ENCODE results near the gene SGPL1.

SGPL1 gene

GRCh38 chr10:70921285-70921684 is 105.5 kb downstream of the SGPL1 start:
- Mint-ChIP-seq H3K27me3 (peaks cover 16% of the 10 kb centered on the region), H3K36me3 (ENCODE audit: low read depth) (no peaks in the 10 kb centered on the region), H3K4me1 (ENCODE audit: low read depth) (peaks cover 7% of the 10 kb centered on the region), H3K27ac (no peak overlapping the region), H3K9me3 (no peaks in the 10 kb centered on the region), H3K4me3 (no peak overlapping the region)
- intact Hi-C loops (cut with micrococcal nuclease) = no loop called here

DNA sequence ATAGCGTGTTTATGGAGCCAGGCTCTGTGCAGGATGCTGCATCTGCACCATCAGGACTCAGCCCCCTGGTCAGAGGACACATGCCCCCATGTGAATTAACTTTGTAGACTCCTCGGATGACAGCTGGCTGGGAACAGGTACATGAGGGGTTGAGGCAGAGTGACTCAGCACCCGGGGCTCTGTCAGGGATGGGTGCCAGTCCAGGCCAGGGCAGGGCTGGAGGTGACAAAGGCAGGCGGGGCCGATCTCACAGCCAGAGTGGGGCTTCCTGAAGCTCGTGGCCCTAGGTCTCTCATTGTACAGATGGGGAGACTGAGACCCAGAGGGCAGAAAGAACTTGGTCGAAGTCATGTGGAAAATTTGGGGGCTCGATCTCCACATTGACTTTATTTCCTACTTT is 107.9 kb downstream of the SGPL1 start:
- no peak overlapping the region for H3K4me3 Mint-ChIP-seq
- H3K27me3 Mint-ChIP-seq = peaks cover 13% of the 10 kb centered on the region
- intact Hi-C loops (cut with micrococcal nuclease) = no loop called here
- H3K9me3 Mint-ChIP-seq = no peaks in the 10 kb centered on the region
- H3K36me3 Mint-ChIP-seq (ENCODE audit: low read depth) = no peaks in the 10 kb centered on the region
- no peak overlapping the region for H3K27ac Mint-ChIP-seq
- peaks cover 15% of the 10 kb centered on the region for H3K4me1 Mint-ChIP-seq (ENCODE audit: low read depth)

GRCh38 chr10:70925377-70926225 is 109.9 kb downstream of the SGPL1 start:
- H3K36me3 Mint-ChIP-seq (ENCODE audit: low read depth) = no peaks in the 10 kb centered on the region
- intact Hi-C loops (cut with micrococcal nuclease) = loop anchor here (2.0 kb wide), 2 partner anchors 283 to 359 kb away; no protein-coding TSS in a partner anchor
- peaks cover 10% of the 10 kb centered on the region for H3K27me3 Mint-ChIP-seq
- peaks cover 15% of the 10 kb centered on the region for H3K4me1 Mint-ChIP-seq (ENCODE audit: low read depth)
- H3K4me3 Mint-ChIP-seq = no peak overlapping the region
- no peaks in the 10 kb centered on the region for H3K9me3 Mint-ChIP-seq
- peak overlapping the region; percentile 13 for H3K27ac Mint-ChIP-seq

- intact Hi-C loops (cut with micrococcal nuclease) = loop anchor here (2.0 kb wide), 2 partner anchors 282 to 358 kb away; no protein-coding TSS in a partner anchor
- Mint-ChIP-seq H3K27ac (no peak overlapping the region), H3K4me1 (ENCODE audit: low read depth) (peaks cover 15% of the 10 kb centered on the region), H3K36me3 (ENCODE audit: low read depth) (no peaks in the 10 kb centered on the region), H3K27me3 (peaks cover 13% of the 10 kb centered on the region), H3K4me3 (no peak overlapping the region), H3K9me3 (no peaks in the 10 kb centered on the region)
These were observed 110.7 kb downstream of the SGPL1 start for GRCh38 chr10:70926226-70927000.

GRCh38 chr10:70927189-70927943 is 111.6 kb downstream of the SGPL1 start:
- H3K36me3 Mint-ChIP-seq (ENCODE audit: low read depth) = no peaks in the 10 kb centered on the region
- H3K27ac Mint-ChIP-seq = peak overlapping the region; percentile 5
- intact Hi-C loops (cut with micrococcal nuclease) = loop anchor here (2.0 kb wide), 2 partner anchors 281 to 357 kb away; no protein-coding TSS in a partner anchor
- H3K9me3 Mint-ChIP-seq = no peaks in the 10 kb centered on the region
- peaks cover 15% of the 10 kb centered on the region for H3K27me3 Mint-ChIP-seq
- H3K4me1 Mint-ChIP-seq (ENCODE audit: low read depth) = peaks cover 15% of the 10 kb centered on the region
- no peak overlapping the region for H3K4me3 Mint-ChIP-seq

- peaks cover 15% of the 10 kb centered on the region for H3K27me3 Mint-ChIP-seq
These were observed 112.4 kb downstream of the SGPL1 start for GRCh38 chr10:70928140-70928539.

GRCh38 chr10:70930263-70931000 is 114.7 kb downstream of the SGPL1 start:
- Mint-ChIP-seq H3K27me3 (peaks cover 6% of the 10 kb centered on the region), H3K36me3 (ENCODE audit: low read depth) (no peaks in the 10 kb centered on the region), H3K27ac (no peak overlapping the region), H3K9me3 (no peaks in the 10 kb centered on the region), H3K4me3 (no peak overlapping the region), H3K4me1 (ENCODE audit: low read depth) (peaks cover 12% of the 10 kb centered on the region)
- intact Hi-C loops (cut with micrococcal nuclease) = no loop called here

More at GRCh38 chr10:70928140-70928539, 112.4 kb downstream of the SGPL1 start:
- intact Hi-C loops (cut with micrococcal nuclease) = no loop called here
- no peaks in the 10 kb centered on the region for H3K9me3 Mint-ChIP-seq
- H3K36me3 Mint-ChIP-seq (ENCODE audit: low read depth) = no peaks in the 10 kb centered on the region
- H3K27ac Mint-ChIP-seq = peak overlapping the region; percentile 5
- peaks cover 15% of the 10 kb centered on the region for H3K4me1 Mint-ChIP-seq (ENCODE audit: low read depth)
- no peak overlapping the region for H3K4me3 Mint-ChIP-seq
